SKM-1 treated with dmso at 0.1 percent for 144 hours (cell line): ENCODE data around the gene PIPOX.
"Not testable (repeated sequence)": the region's sequence is repeated elsewhere in the genome, so short reads cannot be mapped to it uniquely, and the experiment has no call there.

ENCODE experiments used
- DNase-seq: peaks from one replicate; lab custom pipeline; 2025; ENCODE audit not compliant: unreplicated experiment; lab: John Stamatoyannopoulos, UW

The PIPOX gene

GRCh38 chr17:29073520-29073919, 30.6 kb downstream of the PIPOX start:
- no peak for DNase-seq

- no peak for DNase-seq
These were observed 31.5 kb downstream of the PIPOX start for GRCh38 chr17:29074488-29074887.

GRCh38 chr17:29076087-29076486, 33.1 kb downstream of the PIPOX start:
- no peak for DNase-seq

DNA sequence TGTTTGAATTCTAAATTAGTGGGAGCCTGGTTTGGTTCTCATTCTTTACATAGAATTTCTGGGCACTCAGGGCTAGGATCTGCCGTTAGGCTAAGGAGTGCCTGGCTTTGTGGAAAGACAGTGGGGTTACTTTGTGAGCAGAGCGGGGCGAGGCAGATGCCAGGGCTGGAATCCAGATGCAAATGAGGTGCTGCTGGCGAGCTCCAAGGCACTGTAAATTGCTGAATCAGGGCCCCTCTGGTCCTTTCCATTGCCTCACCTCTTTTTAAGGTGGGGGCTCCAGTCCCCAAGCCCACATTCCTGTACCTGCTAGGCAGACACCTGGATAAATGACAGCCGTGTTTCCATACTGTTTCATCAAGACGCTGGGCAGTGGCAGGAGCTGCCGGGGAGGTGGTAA, 33.8 kb downstream of the PIPOX start:
- DNase-seq, result no peak

GRCh38 chr17:29077320-29077719, 34.4 kb downstream of the PIPOX start:
- DNase-seq, result no peak

- no peak for DNase-seq
These were observed 35.5 kb downstream of the PIPOX start for GRCh38 chr17:29078183-29079045.

GRCh38 chr17:29079433-29079832, 36.5 kb downstream of the PIPOX start:
- no peak for DNase-seq

DNA sequence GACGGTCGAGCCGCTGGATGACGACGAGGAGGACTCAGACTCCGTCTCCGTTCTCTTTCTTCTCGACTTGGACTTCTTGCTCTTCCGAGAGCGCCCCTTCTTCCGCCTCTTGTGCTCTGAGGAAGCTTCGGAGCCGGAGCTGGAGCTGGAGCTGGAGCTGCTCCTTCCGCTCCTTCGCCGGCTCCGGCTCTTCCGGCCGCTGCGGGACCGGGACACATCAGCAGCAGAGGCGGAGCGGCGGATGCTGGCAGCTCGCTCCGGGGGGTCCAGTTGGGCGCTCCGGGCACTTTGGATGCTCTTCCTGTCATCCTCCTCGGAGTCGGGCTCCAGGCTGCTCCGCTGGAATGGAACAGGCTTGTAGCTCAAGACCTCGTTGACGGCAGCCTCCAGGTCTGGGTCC, 36.9 kb downstream of the PIPOX start:
- DNase-seq, result no peak

DNA sequence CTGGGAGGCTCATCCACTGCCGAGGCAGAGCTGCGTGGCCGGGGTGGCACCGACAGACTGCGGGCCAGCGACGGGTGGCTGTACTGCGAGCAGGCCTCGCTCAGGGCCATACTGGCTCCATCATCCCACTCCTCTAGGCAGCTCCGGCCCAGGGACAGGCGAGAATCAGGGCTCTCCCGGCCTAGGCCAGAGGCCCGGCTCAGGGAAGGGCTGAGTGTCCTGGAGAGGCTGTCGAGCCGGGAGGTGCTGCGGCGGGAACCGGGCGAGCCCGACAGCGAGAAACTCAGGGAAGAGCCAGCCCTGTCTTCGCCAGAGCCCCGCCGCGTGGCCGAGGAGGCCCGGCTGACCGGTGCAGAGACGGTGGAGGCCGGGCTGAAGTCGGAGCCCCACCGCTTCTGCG, 37.4 kb downstream of the PIPOX start:
- DNase-seq, result no peak

- DNase-seq, result no peak
These were observed 38.0 kb downstream of the PIPOX start for GRCh38 chr17:29080965-29081364.

GRCh38 chr17:29084541-29085146, 41.7 kb downstream of the PIPOX start:
- DNase-seq, result no peak

GRCh38 chr17:29085223-29085622, 42.3 kb downstream of the PIPOX start:
- DNase-seq, result no peak

DNA sequence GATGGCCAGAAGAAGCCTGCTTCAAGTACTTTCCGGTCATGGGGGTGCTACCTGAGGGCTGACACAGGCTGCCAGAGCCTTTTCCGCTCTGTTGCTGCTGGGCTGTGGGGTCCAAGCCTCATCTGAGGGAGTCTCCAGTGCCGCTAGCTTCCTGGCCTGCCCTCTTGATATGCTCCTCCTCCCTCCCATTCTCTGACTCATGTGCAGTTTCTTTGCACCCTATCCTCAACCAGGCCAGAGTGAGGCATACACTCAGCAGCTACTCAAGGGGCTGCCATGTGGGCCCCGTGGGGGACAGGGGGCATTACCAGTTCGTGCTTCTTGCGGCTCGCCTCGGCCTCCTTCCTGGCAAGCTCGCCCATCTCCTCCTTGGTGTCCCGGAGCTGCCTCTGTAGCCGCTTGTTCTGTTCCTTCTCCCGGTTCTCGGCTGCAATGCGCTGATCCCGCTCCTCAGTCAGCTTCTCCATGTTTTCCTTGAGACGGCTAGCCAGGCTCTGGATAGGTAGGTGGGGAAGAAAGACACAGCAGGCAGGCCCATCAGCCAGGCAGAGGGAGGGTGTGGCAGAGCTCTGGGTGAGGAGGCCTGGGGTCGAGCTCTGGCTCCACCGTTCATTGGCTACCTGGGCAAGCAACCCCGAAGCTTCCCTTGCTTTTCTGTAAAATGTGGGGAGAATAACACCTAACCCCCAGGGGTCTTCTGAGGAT, 43.8 kb downstream of the PIPOX start:
- no peak for DNase-seq

- not testable (repeated sequence) for DNase-seq
These were observed 45.8 kb downstream of the PIPOX start for GRCh38 chr17:29088782-29089181.

DNA sequence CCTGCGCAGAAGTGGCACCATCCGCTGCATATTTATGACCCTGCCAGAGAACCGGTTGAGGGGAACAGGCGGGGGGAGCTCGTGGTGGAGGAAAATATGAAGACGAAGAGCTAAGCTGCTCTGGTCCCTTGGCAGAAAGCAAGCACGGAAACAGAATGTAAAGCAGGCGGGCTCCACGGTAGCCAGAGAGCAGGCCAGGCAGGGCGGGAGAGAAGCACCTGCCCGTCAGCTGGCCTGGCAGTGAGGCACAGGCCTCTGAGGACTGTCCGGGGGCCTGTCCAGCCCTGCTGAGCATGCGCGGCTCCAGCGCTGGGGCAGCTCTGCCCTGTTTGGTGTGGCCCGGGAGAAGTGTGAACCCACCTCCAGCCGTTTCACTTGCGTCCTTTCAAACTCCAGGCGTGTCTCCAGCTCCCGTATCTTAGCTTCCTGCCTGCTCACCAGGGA, 46.7 kb downstream of the PIPOX start:
- no peak for DNase-seq

- no peak for DNase-seq
These were observed 47.2 kb downstream of the PIPOX start for GRCh38 chr17:29090108-29090507.

- no peak for DNase-seq
These were observed 48.0 kb downstream of the PIPOX start for GRCh38 chr17:29090750-29091605.

DNA sequence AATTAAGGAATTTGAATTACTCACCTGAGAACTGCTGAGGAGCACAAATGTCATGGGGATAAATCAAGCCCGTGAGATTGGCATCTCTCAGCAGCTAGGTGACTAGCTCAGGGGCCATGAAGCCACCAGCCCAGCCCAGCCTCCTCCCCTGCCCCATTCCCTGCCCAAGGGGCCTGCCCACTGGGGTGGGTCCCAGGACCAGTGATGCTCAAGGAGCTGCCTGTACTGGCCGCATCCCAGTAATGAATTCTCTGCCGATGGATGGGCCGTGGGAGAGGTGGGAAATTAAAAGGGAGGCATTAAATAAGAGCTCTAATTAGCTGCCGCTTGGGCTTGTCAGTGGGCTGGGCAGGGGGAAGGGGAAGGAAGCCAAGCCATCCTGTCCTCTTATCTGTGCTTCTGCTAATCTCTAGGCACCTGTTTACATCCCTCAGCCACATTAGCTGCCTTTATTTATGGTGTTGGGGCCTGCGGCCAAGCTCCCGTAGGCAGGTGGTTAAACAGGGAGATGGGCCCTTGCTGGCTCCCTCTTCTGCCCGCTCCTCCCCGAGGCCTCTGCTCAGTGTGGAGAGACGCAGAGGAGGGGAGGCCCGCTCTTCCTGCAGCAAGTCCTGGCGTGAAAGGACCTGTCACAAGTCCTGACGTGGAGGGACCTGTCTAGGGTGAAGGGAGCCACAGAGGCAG, 48.8 kb downstream of the PIPOX start:
- DNase-seq, result no peak

- no peak for DNase-seq
These were observed 50.3 kb downstream of the PIPOX start for GRCh38 chr17:29093090-29093871.
